Osteoblast (primary cell): ENCODE results near the gene DDX46. TPM values are rescaled to one million over a fixed set of nuclear protein-coding genes. Genes with fewer than 3 reads are reported as not detected.

Source experiments
- DNase-seq: peaks from one replicate; pipeline ENCODE4 v3.0.0; 2011; ENCODE audit warnings: low spot score, mixed read lengths; ENCODE audit not compliant: insufficient read length; ENCODE audit errors: missing footprints
- H2AFZ ChIP-seq: 2 replicates; pipeline ENCODE4 v1.6.0; 2011; ENCODE audit warnings: mild to moderate bottlenecking, low read length
- H3K27ac ChIP-seq: 2 replicates; pipeline ENCODE4 v1.5.1; 2011; ENCODE audit warnings: mild to moderate bottlenecking, low read depth, low read length, moderate library complexity
- H3K27me3 ChIP-seq: 2 replicates; pipeline ENCODE4 v1.6.0; 2012; ENCODE audit warnings: mild to moderate bottlenecking, control low read depth, inconsistent platforms, low read length, moderate library complexity; ENCODE audit not compliant: insufficient read depth
- H3K36me3 ChIP-seq: 2 replicates; pipeline ENCODE4 v1.5.1; 2011; ENCODE audit warnings: mild to moderate bottlenecking, low read length, control low read depth, moderate library complexity; ENCODE audit not compliant: insufficient read depth
- H3K4me1 ChIP-seq: 2 replicates; pipeline ENCODE4 v1.5.1; 2011; ENCODE audit warnings: mild to moderate bottlenecking, low read length, control low read depth, moderate library complexity; ENCODE audit not compliant: insufficient read depth
- H3K4me2 ChIP-seq: 2 replicates; pipeline ENCODE4 v1.6.0; 2011; ENCODE audit warnings: mild to moderate bottlenecking, low read length; ENCODE audit not compliant: insufficient read depth
- H3K4me3 ChIP-seq: fragments of 200-600 bp; sonication (generic); 3 replicates; pipeline ENCODE4 v1.5.1; 2012; ENCODE audit warnings: mild to moderate bottlenecking, low read length, inconsistent platforms; ENCODE audit not compliant: insufficient read depth
- H3K79me2 ChIP-seq: 2 replicates; pipeline ENCODE4 v1.6.0; 2012; ENCODE audit warnings: mild to moderate bottlenecking, low read length, control low read depth, inconsistent platforms; ENCODE audit not compliant: insufficient read depth
- H3K9me3 ChIP-seq: 2 replicates; pipeline ENCODE4 v1.5.1; 2011; ENCODE audit warnings: low read depth, low read length, control low read depth
- H4K20me1 ChIP-seq: 2 replicates; pipeline ENCODE4 v1.6.0; 2012; ENCODE audit warnings: mild to moderate bottlenecking, low read length, control low read depth; ENCODE audit not compliant: insufficient read depth
- small RNA-seq: library from RNA; depleted of rRNA; stranded (forward); fragments of <200 nt; gene quantifications from one replicate; pipeline ENCODE3, GENCODE V24; 2012
- total RNA-seq: library from RNA; depleted of rRNA; stranded (reverse); fragments of >200 nt; gene quantifications from 2 replicates; pipeline ENCODE4 v1.2.3, GENCODE V29; 2012
- TF ChIP-seq, protein P1 (sequence below): IDR thresholded peaks from 2 replicates; pipeline ENCODE4 v1.5.1; 2011; ENCODE audit warnings: mild to moderate bottlenecking, low read depth, low read length, moderate library complexity; ENCODE audit errors: extremely low read depth

Gene DDX46
- total RNA-seq, 1 donor: 20.6 TPM

DNA sequence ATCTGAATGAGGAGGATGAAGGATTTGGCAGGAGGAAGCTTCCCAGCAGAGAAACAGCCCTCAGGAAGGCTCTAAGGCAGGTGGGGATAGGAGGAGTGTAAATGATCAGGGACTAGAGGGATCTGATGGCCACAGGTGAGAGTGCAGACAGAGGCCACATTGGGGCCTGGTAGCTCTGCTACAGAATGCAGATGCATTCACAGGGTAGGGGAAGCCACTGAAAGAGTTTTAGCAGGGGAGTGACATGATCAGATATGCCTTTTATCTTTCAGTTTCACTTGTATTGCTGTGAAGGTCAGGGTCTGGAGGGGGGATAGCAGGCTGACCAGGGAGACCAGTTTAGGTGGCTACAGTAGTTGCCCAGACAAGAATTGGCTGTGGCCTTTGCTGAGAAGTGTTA lies 118.6 kb downstream of the DDX46 start:
- H4K20me1 ChIP-seq: peaks cover 12% of the 10 kb centered on the region
- no peak overlapping the region for H2AFZ ChIP-seq
- peaks cover 8% of the 10 kb centered on the region for H3K4me1 ChIP-seq
- H3K36me3 ChIP-seq: no peaks in the 10 kb centered on the region
- H3K79me2 ChIP-seq: peaks cover 47% of the 10 kb centered on the region
- H3K4me3 ChIP-seq: no peak overlapping the region
- no peak for DNase-seq
- TF ChIP-seq, protein P1, sequence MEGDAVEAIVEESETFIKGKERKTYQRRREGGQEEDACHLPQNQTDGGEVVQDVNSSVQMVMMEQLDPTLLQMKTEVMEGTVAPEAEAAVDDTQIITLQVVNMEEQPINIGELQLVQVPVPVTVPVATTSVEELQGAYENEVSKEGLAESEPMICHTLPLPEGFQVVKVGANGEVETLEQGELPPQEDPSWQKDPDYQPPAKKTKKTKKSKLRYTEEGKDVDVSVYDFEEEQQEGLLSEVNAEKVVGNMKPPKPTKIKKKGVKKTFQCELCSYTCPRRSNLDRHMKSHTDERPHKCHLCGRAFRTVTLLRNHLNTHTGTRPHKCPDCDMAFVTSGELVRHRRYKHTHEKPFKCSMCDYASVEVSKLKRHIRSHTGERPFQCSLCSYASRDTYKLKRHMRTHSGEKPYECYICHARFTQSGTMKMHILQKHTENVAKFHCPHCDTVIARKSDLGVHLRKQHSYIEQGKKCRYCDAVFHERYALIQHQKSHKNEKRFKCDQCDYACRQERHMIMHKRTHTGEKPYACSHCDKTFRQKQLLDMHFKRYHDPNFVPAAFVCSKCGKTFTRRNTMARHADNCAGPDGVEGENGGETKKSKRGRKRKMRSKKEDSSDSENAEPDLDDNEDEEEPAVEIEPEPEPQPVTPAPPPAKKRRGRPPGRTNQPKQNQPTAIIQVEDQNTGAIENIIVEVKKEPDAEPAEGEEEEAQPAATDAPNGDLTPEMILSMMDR: no peak
- H3K27me3 ChIP-seq: no peaks in the 10 kb centered on the region
- H3K9me3 ChIP-seq: no peaks in the 10 kb centered on the region
- no peak overlapping the region for H3K4me2 ChIP-seq
- no peak overlapping the region for H3K27ac ChIP-seq

- Histone ChIP-seq H3K36me3 (no peaks in the 10 kb centered on the region), H3K4me3 (no peak overlapping the region), H3K9me3 (no peaks in the 10 kb centered on the region), H3K27ac (no peak overlapping the region), H4K20me1 (peaks cover 12% of the 10 kb centered on the region), H3K4me1 (peaks cover 8% of the 10 kb centered on the region), H2AFZ (no peak overlapping the region), H3K79me2 (peaks cover 50% of the 10 kb centered on the region), H3K27me3 (no peaks in the 10 kb centered on the region), H3K4me2 (no peak overlapping the region)
- no peak for DNase-seq
- TF ChIP-seq, protein P1: no peak
Measured at GRCh38 chr5:134878403-134878802, 119.8 kb downstream of the DDX46 start.

DNA sequence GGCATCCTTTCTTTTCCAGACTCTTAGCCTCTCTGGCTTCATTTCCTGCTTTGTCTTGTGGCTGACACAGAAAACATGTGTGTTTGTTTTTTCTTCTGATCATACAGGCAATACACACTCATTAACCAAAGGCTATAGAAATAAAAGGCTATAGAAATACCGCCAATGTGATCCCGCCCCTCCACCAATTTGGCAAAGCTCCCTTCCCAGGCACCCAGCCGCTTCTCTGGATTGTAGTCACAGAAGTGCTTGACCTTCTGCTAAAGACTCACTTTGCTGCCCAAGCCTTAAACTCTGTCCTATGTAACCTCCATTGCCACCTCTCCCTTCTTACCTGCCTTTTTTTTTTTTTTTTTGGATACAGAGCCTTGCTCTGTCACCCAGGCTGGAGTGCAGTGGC lies 120.9 kb downstream of the DDX46 start:
- Histone ChIP-seq H4K20me1 (peaks cover 12% of the 10 kb centered on the region), H3K4me2 (no peak overlapping the region)
- TF ChIP-seq, protein P1: no peak

More for the DNA sequence above, 120.9 kb downstream of the DDX46 start:
- no peaks in the 10 kb centered on the region for H3K36me3 ChIP-seq
- no peak for DNase-seq
- no peak overlapping the region for H2AFZ ChIP-seq
- no peaks in the 10 kb centered on the region for H3K9me3 ChIP-seq
- H3K27ac ChIP-seq: no peak overlapping the region
- H3K4me1 ChIP-seq: peaks cover 2% of the 10 kb centered on the region
- peaks cover 50% of the 10 kb centered on the region for H3K79me2 ChIP-seq
- no peak overlapping the region for H3K4me3 ChIP-seq
- H3K27me3 ChIP-seq: no peaks in the 10 kb centered on the region

Small RNA genes lying within 50 kb of the gene (small RNA-seq; reads per million reads assigned to genes)
- not detected for gene RNU6-757P

Other genes with a start within 250 kb of the DDX46 start
- 22.7 and 26.8 TPM in 2 replicates for gene JADE2, start 233.1 kb upstream of the DDX46 start, total RNA-seq
- gene SAR1B, start 126.0 kb upstream of the DDX46 start, total RNA-seq: 46.0 and 46.3 TPM in 2 replicates
- gene SEC24A, start 110.0 kb upstream of the DDX46 start, total RNA-seq: 30.0 and 30.6 TPM in 2 replicates
- 47.8 and 56.0 TPM in 2 replicates for gene CAMLG, start 20.2 kb upstream of the DDX46 start, total RNA-seq
- gene C5orf24, start 87.2 kb downstream of the DDX46 start, total RNA-seq: 46.3 and 48.3 TPM in 2 replicates
- 87.2 and 91.1 TPM in 2 replicates for gene TXNDC15, start 115.6 kb downstream of the DDX46 start, total RNA-seq
- gene PCBD2, start 146.4 kb downstream of the DDX46 start, total RNA-seq: 4.7 and 6.5 TPM in 2 replicates
- 0.29 and 0.36 TPM in 2 replicates for gene CATSPER3, start 209.1 kb downstream of the DDX46 start, total RNA-seq